Measurements from ENCODE around the gene BCAS1. TPM values are rescaled to one million over a fixed set of nuclear protein-coding genes. Genes with fewer than 3 reads are reported as not detected.

Gene BCAS1
- total RNA-seq, 4 donors from 2014 or later, result not detected

DNA sequence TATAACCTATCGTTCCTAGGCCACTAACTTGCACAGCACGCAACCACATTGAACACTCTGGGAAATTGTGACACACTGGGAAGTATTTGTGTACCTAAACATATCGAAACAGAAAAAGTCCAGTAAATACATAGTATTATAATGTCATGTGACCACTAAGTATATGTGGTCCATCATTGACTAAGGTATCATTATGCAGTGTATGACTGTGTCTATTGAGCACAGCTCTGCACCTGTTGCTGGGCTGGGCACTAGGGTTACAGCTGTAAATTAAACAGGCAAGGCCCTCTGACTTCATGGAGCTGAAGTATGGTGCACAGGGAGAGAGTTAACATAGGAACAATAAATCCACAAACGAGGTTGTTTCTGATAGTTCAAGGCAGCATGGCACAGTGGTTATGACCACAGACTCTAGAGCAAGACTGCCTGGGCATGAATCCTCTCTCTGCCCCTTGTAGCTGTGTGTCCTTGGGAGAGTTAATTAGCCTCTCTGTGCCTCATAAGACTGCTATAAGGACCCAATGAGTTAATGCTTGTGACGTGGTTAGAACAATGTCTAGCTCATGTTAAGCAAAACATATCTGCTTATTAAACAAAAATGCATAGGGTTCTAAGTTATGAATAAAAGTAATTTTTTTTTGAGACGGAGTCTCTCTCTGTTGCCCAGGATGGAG lies 10.6 kb downstream of the BCAS1 start:
- no peak for TF ChIP-seq CTCF (IDR thresholded peaks at IDR 0.05; ENCODE audit: low read depth)

DNA sequence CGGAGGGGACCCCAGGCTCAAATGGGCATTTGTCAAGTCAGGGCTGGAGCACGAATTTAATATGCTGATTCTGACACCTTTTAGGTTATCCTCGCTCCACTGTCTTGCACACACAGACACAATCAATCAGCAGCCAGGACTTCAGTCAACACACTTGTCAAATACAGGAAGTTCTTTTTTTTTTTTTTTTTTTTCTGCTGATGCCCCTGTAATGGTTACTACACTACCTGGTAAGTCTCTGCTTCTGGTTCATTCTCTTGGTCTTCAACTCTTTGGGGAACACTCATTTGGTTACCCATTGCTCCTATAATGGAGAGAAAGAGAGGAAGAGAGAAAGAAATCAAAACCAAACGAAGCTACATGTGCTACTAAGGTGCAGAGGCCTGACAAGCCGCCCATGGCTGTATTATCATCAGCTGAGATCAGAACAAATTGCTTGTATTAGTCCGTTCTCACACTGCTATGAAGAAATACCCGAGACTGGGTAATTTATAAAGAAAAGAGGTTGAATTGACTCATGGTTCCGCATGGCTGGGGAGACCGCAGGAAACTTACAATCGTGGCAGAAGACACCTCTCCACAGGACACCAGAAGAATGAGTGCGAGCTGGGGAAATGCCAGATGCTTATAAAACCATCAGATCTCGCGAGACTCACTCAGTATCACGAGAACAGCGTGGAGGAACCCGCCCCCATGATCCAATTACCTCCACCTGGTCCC lies 11.8 kb downstream of the BCAS1 start:
- no peak for TF ChIP-seq CTCF (IDR thresholded peaks at IDR 0.05; ENCODE audit: low read depth)

DNA sequence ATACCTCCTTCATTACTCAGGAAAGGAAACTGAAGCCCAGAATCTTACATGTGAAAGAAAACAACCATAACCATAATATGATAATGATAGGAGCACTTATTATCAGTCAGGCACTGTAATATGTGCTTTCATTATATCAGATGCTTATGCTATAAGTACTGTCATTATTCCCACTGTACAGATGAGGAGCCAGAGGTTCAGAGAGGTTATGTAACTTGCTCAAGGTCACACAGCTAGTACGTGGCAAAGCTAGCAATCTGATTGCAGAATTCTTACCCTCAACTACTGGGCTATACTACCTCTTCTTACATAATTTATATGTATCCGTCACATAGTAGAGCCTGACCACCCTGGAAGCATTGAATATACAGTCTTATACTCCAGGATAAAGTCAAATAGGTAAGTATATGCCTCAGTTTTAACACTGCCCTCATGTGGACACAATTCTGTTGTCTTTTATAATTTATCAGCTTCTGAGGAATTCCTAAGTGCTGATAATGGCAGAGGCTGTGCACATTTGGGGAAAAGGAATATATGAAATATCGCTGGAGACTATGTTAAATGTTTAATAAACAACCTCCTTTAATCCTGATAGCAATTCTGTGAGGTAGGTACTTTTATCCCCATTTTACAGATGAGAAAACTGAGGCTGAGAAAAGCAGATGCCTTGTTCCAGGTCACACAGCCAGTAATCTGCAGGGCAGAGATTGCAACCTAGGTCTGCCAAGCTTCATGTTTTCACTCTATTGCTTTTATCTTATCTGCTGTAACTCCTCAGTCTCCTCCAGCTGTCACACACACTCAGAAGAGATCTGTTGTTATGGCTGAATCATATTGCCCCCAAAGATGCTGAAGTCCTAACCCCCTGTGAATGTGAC lies 13.4 kb downstream of the BCAS1 start:
- TF ChIP-seq CTCF (IDR thresholded peaks at IDR 0.05; ENCODE audit: low read depth), result no peak

GRCh38 chr20:54054516-54054915 lies 15.9 kb downstream of the BCAS1 start:
- no peak for TF ChIP-seq CTCF (IDR thresholded peaks at IDR 0.05; ENCODE audit: low read depth)

DNA sequence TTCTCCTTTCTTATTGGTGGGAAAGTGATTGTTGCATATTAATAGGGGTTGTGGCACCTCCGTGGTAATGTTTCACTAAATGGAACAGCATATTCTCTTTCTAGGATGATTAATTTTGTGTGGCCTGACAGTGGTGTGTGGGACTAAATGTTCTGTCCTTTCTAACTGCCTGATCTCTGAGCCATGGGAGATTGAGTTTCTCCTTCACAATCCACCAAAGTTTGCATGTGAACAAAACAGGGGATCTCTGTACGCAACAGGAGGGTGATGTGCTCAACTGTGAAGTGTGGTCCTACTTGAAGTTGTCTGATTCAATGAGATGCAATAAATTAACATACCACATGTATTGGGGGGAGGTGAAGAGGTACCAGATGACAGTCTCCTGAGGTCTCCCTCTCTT lies 19.3 kb downstream of the BCAS1 start:
- TF ChIP-seq CTCF (IDR thresholded peaks at IDR 0.05; ENCODE audit: low read depth), result no peak

- no peak for TF ChIP-seq CTCF (IDR thresholded peaks at IDR 0.05; ENCODE audit: low read depth)
Measured at GRCh38 chr20:54048891-54049545, 21.4 kb downstream of the BCAS1 start.

Data from subcutaneous adipose tissue (tissue), 4 donors.